ENCODE results near the gene MTFMT.
"Not testable (repeated sequence)": the region's sequence is repeated elsewhere in the genome, so short reads cannot be mapped to it uniquely, and the experiment has no call there.

MTFMT gene

GRCh38 chr15:65040461-65040860 is 11.0 kb upstream of the MTFMT start:
- DNase-seq (ENCODE audit: extremely low read depth in 1 of 2, low read depth in 1 of 2): no peak

DNA sequence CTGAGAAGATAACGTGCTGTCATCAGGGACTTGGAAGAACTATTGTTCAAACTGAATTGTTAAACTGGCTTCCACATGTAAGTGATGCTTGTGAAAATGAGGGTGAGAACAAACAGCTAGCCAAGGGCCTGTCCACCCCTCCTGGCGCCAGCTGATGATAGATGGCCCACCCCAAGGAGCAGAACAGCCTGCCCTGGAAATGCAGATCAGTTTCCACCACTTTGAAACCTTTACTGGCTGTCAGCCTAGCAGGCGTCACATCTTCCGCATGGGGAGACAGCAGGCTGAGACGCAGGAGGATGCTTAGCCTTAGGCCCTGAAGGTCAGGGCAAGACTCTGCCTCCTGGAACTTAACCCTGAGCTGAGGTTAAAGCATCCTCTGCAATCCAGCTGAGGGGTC is 9.4 kb upstream of the MTFMT start:
- DNase-seq (ENCODE audit: extremely low read depth in 1 of 2, low read depth in 1 of 2): no peak

GRCh38 chr15:65038428-65038827 is 9.0 kb upstream of the MTFMT start:
- DNase-seq (ENCODE audit: extremely low read depth in 1 of 2, low read depth in 1 of 2): no peak

DNA sequence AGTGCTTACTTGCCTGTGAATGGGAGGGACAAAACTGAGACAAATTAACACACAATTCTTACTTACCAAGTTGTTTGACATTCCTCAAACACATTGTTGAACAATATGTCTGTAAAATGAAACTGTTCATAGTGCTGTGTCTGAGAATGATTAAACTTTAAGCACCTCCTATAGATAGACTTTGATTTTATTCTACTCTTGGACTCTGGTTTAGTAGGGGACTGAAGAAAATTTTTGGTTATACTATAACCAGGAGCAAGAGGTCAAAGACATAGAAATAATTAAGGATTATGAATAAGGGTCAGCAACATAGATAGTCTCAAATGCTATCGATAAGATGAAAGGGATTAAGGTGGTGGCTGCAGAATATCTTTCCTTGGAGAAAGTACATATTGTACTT is 7.9 kb upstream of the MTFMT start:
- DNase-seq (ENCODE audit: extremely low read depth in 1 of 2, low read depth in 1 of 2): no peak

DNA sequence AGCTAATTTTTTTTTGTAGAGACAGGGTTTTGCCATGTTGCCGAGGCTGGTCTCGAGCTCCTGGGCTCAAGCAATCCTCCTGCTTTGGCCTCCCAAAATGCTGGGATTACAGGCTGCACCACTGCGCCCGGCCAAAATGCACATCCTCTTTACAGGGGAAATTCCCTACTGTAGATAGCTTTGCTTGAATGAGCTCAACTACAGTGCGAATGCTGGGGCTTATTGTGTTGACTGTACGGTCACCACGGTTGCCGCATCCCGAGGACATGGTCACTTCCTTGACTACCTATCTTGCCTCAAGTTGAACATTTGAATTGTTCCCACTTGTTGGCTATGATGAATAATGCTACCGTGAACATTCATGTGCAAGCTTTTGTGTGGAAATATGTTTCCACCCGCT is 5.3 kb upstream of the MTFMT start:
- no peak for DNase-seq (ENCODE audit: extremely low read depth in 1 of 2, low read depth in 1 of 2)

- no peak for DNase-seq (ENCODE audit: extremely low read depth in 1 of 2, low read depth in 1 of 2)
Observed at GRCh38 chr15:65033659-65034269, 4.3 kb upstream of the MTFMT start.

- no peak for DNase-seq (ENCODE audit: extremely low read depth in 1 of 2, low read depth in 1 of 2)
Observed at GRCh38 chr15:65032801-65033537, 3.5 kb upstream of the MTFMT start.

- DNase-seq (ENCODE audit: extremely low read depth in 1 of 2, low read depth in 1 of 2): no peak
Observed at GRCh38 chr15:65029736-65030208, 333 bp upstream of the MTFMT start.

DNA sequence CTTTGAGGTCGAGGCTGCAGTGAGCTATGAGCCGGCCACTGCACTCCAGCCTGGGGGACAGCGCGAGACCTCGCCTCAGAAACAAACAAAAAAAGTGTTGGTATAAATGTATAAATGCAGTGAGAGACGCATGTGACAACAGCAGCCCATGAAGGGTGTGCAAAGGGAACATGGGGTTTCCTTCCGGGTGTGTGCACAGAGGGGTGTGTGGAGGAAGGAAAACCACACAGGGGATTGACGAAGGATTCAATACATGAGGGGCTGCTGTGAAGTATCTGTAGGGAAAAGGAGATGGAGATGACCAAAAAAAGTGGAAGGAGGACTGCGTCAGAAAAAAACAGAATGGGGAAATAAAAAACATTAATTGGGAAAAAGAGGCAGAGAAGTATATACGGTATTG is 1.1 kb downstream of the MTFMT start:
- DNase-seq (ENCODE audit: extremely low read depth in 1 of 2, low read depth in 1 of 2): no peak

GRCh38 chr15:65027593-65027992 is 1.8 kb downstream of the MTFMT start:
- DNase-seq (ENCODE audit: extremely low read depth in 1 of 2, low read depth in 1 of 2): no peak

GRCh38 chr15:65026756-65027155 is 2.7 kb downstream of the MTFMT start:
- DNase-seq (ENCODE audit: extremely low read depth in 1 of 2, low read depth in 1 of 2): no peak

DNA sequence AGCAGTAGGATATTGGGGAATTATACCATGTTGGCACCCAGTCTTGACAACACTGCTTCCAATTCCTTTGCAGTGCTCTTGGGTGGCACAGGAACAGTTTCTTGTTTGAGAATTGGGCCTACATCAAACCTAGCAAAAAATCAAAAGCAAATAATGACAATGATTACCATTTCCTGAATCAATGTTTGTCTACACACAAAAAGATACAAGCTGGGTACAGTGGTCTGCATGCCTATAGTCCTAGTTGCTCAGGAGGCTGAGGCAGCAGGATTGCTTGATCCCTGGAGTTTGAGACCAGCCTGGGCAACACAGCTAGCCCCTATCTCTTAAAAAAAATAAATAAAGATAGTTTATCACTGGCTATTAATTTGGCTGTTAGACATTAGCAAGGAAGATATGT is 8.0 kb downstream of the MTFMT start:
- no peak for DNase-seq (ENCODE audit: extremely low read depth in 1 of 2, low read depth in 1 of 2)

- no peak for DNase-seq (ENCODE audit: extremely low read depth in 1 of 2, low read depth in 1 of 2)
Observed at GRCh38 chr15:65020419-65020818, 9.0 kb downstream of the MTFMT start.

GRCh38 chr15:65011198-65011597 is 18.2 kb downstream of the MTFMT start:
- DNase-seq (ENCODE audit: extremely low read depth in 1 of 2, low read depth in 1 of 2): not testable (repeated sequence)

- no peak for DNase-seq (ENCODE audit: extremely low read depth in 1 of 2, low read depth in 1 of 2)
Observed at GRCh38 chr15:65008983-65009382, 20.5 kb downstream of the MTFMT start.

- DNase-seq (ENCODE audit: extremely low read depth in 1 of 2, low read depth in 1 of 2): no peak
Observed at GRCh38 chr15:65006876-65007275, 22.6 kb downstream of the MTFMT start.

- no peak for DNase-seq (ENCODE audit: extremely low read depth in 1 of 2, low read depth in 1 of 2)
Observed at GRCh38 chr15:65004993-65005392, 24.4 kb downstream of the MTFMT start.

DNA sequence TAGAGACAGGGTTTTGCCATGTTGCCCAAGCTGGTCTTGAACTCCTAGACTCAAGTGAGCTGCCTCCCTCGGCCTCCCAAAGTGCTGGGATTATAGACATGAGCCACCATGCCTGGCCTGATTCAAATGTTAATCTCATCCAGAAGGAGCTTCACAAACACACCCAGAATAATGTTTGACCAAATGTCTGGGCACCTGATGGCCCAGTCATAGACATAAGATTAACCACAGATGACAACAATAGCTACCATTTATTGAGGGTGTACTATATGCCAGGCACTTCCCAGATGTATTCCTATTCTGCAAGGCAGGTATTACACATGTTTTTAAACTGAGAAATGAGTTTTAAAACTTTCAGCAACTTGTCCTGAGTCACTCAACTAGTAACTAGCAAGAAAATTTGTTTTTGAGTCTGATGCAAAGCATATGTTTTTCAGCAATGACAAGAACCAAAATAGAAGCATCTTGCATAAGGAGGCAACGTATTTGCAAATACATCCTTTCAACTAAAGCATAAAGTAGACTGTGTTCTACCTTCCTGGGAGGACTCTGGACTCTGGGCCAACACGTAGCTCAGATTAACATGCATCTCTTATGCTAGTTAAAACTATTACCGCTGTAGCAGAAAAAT is 31.6 kb downstream of the MTFMT start:
- no peak for DNase-seq (ENCODE audit: extremely low read depth in 1 of 2, low read depth in 1 of 2)

DNA sequence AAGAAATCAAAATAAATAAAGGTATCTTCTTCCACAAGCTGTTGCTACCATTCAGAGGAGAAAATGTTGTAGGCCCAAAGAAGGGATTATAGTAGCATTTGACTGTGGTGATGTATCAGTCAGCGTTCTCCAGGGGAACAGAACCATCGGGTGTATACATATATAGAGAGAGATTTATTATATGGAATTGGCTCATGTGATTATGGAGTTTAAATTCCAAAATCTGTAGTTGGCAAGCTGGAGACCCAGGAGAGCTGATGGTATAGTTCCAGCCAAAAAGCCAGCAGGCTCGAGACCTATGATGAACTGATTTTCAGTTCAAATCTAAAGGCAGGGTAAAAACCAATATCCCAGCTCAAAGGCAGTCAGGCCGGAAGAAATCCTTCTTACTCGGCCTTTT is 32.4 kb downstream of the MTFMT start:
- DNase-seq (ENCODE audit: extremely low read depth in 1 of 2, low read depth in 1 of 2): no peak

DNA sequence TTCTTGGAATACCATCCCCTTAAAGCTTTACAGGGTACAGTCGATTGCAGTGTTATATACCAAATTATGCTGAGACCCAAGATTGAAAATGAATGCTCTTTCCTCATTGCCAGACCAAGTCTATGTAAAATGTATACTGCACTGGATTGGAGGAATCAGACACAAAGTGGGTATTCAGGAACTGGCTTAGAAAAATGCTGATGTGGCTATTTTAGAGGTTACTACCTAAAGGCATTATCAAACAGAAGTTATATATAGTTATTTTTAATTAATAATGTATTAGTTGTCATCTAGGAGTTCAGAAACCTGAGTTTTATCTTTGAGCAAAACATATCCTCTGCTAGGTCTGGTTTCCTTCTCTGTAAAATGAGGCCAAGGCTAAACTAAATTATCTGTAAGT is 36.1 kb downstream of the MTFMT start:
- DNase-seq (ENCODE audit: extremely low read depth in 1 of 2, low read depth in 1 of 2): no peak

GRCh38 chr15:64991536-64992135 is 37.8 kb downstream of the MTFMT start:
- DNase-seq (ENCODE audit: extremely low read depth in 1 of 2, low read depth in 1 of 2): no peak

GRCh38 chr15:64990168-64990470 is 39.3 kb downstream of the MTFMT start:
- no peak for DNase-seq (ENCODE audit: extremely low read depth in 1 of 2, low read depth in 1 of 2)
